Activated CD8-positive, alpha-beta T cell treated with anti-CD3 and anti-CD28 coated beads for 36 hours (primary cell): ENCODE measurements around the gene DUSP23. TPM values are rescaled to one million over a fixed set of nuclear protein-coding genes. Genes with fewer than 3 reads are reported as not detected.

Experiments
- ATAC-seq: fragments of 200-7000 bp; cut with Tn5 transposase; one replicate; pipeline ENCODE4 v1.10.0; 2021; ENCODE audit warnings: mild to moderate bottlenecking, moderate library complexity
- CTCF ChIA-PET: fragments of 350-600 bp; sonication (Branson Sonifier 250); formaldehyde crosslinking; loops from one replicate; lab custom pipeline; 2021; ENCODE audit warnings: antibody characterized with exemption; lab: Charles Lee
- POLR2A ChIA-PET: fragments of 350-600 bp; sonication (Branson Sonifier 250); formaldehyde crosslinking; loops from one replicate; lab custom pipeline; 2021; ENCODE audit warnings: antibody characterized with exemption; lab: Charles Lee
- DNase-seq: peaks from one replicate; pipeline ENCODE4 v3.0.0-alpha.2; 2020
- H3K27ac Mint-ChIP-seq: one replicate; pipeline ENCODE4 v1.8.0; 2021; ENCODE audit warnings: mild to moderate bottlenecking, mixed read lengths
- H3K27me3 Mint-ChIP-seq: one replicate; pipeline ENCODE4 v1.8.0; 2021; ENCODE audit warnings: mixed read lengths
- H3K36me3 Mint-ChIP-seq: one replicate; pipeline ENCODE4 v1.8.0; 2021; ENCODE audit warnings: low read depth, mixed read lengths
- H3K4me1 Mint-ChIP-seq: one replicate; pipeline ENCODE4 v1.8.0; 2021; ENCODE audit warnings: low read depth, mixed read lengths
- H3K4me3 Mint-ChIP-seq: one replicate; pipeline ENCODE4 v1.8.0; 2021; ENCODE audit warnings: mild to moderate bottlenecking, moderate library complexity, mixed read lengths
- H3K9me3 Mint-ChIP-seq: one replicate; pipeline ENCODE4 v1.8.0; 2021; ENCODE audit warnings: mixed read lengths
- intact Hi-C: fragments of 100-400 bp; cut with micrococcal nuclease; formaldehyde crosslinking; loops from one replicate; pipeline ENCODE4 v1.10.0; 2022
- total RNA-seq, 2 experiments: library from RNA; stranded (reverse); gene quantifications; one replicate each; pipeline ENCODE4 v1.2.3, GENCODE V29; 2021
- TF ChIP-seq, protein P1 (sequence below): fragments of 200-600 bp; IDR thresholded peaks from one replicate; pipeline ENCODE4 v1.8.0; 2022; ENCODE audit warnings: antibody characterized with exemption, mild to moderate bottlenecking

The DUSP23 gene
- total RNA-seq, 2 experiments from 2014 or later, result 27.2 TPM

DNA sequence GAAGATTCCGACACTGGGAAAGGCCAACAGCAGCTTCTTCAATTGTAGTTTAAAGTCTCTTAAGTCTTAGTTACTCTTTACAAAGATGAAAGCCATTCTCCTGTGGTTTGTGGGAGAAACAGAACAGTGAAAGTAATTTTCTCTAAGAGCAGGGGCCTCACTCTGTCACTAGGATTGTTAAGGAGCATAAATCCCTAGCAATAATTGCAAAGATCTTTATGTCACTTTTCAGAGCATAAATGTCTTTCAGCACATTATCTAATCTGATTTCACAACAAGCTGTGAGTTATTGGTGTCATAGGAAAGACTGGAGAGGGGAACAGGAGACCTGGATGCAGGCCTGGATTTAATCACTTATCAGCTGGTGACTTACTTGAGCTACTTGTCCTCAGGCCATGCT is 32.4 kb upstream of the DUSP23 start:
- H3K36me3 Mint-ChIP-seq, result no peaks in the 10 kb centered on the region
- H3K4me1 Mint-ChIP-seq, result no peaks in the 10 kb centered on the region
- no peak overlapping the region for H3K4me3 Mint-ChIP-seq
- intact Hi-C loops, result no loop called here
- no peak for DNase-seq
- CTCF ChIA-PET, result interaction anchor here (1.4 kb wide), 1 partner anchor 615 kb away, joined by 3 read pairs; no protein-coding TSS in a partner anchor
- POLR2A ChIA-PET, result no interaction called here
- no peaks in the 10 kb centered on the region for H3K9me3 Mint-ChIP-seq
- TF ChIP-seq, protein P1, sequence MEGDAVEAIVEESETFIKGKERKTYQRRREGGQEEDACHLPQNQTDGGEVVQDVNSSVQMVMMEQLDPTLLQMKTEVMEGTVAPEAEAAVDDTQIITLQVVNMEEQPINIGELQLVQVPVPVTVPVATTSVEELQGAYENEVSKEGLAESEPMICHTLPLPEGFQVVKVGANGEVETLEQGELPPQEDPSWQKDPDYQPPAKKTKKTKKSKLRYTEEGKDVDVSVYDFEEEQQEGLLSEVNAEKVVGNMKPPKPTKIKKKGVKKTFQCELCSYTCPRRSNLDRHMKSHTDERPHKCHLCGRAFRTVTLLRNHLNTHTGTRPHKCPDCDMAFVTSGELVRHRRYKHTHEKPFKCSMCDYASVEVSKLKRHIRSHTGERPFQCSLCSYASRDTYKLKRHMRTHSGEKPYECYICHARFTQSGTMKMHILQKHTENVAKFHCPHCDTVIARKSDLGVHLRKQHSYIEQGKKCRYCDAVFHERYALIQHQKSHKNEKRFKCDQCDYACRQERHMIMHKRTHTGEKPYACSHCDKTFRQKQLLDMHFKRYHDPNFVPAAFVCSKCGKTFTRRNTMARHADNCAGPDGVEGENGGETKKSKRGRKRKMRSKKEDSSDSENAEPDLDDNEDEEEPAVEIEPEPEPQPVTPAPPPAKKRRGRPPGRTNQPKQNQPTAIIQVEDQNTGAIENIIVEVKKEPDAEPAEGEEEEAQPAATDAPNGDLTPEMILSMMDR, result no peak
- peaks cover 9% of the 10 kb centered on the region for H3K27me3 Mint-ChIP-seq
- no peak overlapping the region for H3K27ac Mint-ChIP-seq
- no peak for ATAC-seq

DNA sequence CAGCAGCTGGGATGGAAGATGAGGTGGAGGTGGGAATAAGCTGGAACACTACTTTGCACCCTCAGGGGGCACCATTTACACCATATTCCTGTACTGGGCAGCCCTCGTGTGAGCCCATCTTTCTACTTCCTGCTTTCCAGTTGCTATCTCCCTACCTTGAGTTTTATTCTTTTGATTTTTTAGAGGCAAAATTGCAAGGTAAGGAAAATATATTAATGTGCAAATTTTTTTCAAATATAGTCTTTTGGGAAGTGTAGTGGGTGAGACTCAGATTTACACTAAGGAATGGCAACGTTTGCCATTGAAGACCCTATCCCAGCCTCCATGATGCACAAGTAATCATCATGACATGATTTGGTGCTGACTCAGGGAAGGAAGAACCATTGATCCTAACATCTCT is 31.1 kb upstream of the DUSP23 start:
- ChIA-PET POLR2A (no interaction called here), CTCF (no interaction called here)
- no peak overlapping the region for H3K4me3 Mint-ChIP-seq
- no peaks in the 10 kb centered on the region for H3K36me3 Mint-ChIP-seq
- H3K9me3 Mint-ChIP-seq, result no peaks in the 10 kb centered on the region
- no peak overlapping the region for H3K27ac Mint-ChIP-seq
- TF ChIP-seq, protein P1, result no peak
- no peak for DNase-seq
- H3K4me1 Mint-ChIP-seq, result no peaks in the 10 kb centered on the region
- H3K27me3 Mint-ChIP-seq, result peaks cover 3% of the 10 kb centered on the region
- intact Hi-C loops, result no loop called here
- ATAC-seq, result no peak

DNA sequence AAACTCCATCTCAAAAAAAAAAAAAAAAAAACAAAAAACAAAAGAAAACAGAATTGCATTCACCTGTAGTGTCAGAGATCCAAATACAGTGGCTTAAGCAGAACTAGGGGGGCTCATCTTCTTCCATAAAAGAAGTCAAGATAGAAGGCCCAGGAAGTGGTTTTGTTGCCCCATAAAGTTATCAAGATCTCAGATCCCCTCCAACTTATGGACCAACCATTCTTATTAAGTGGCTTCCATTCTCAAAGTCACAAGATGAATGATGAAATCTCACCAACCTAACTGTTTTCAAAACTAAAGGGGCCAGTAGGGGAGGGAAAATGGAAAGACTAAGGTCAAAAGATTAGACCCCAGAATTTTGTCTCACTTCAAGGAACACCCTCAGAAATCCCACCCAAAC is 30.1 kb upstream of the DUSP23 start:
- no peaks in the 10 kb centered on the region for H3K36me3 Mint-ChIP-seq
- ChIA-PET CTCF (no interaction called here), POLR2A (no interaction called here)
- ATAC-seq, result no peak
- DNase-seq, result no peak
- no peak overlapping the region for H3K27ac Mint-ChIP-seq
- no peaks in the 10 kb centered on the region for H3K4me1 Mint-ChIP-seq
- no peak overlapping the region for H3K4me3 Mint-ChIP-seq
- intact Hi-C loops, result no loop called here
- peaks cover 3% of the 10 kb centered on the region for H3K27me3 Mint-ChIP-seq
- TF ChIP-seq, protein P1, result no peak
- H3K9me3 Mint-ChIP-seq, result no peaks in the 10 kb centered on the region

DNA sequence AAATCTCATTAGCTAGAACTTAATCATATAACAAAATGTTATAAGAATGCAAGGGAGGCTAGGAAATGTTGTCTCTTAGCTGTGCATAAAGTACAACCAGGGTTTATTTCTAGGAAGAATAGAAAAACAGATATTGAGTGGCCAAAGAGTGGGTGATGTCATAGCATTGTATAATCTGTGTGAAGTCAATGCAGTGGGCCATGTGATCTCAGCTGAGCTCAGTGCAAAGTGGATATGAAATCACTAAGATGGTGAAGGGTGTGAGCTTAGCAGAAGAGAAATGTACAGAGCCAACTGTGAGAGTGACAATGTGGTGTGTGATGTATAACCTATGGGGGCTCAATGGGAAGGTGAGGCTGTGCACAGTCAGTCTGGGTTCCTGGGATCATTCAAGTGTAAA is 29.7 kb upstream of the DUSP23 start:
- CTCF ChIA-PET, result no interaction called here
- intact Hi-C loops, result no loop called here
- no peak for ATAC-seq
- TF ChIP-seq, protein P1, result no peak
- Mint-ChIP-seq H3K4me3 (no peak overlapping the region), H3K27ac (no peak overlapping the region), H3K4me1 (no peaks in the 10 kb centered on the region), H3K27me3 (peaks cover 3% of the 10 kb centered on the region), H3K36me3 (no peaks in the 10 kb centered on the region), H3K9me3 (no peaks in the 10 kb centered on the region)
- POLR2A ChIA-PET, result no interaction called here
- DNase-seq, result no peak

DNA sequence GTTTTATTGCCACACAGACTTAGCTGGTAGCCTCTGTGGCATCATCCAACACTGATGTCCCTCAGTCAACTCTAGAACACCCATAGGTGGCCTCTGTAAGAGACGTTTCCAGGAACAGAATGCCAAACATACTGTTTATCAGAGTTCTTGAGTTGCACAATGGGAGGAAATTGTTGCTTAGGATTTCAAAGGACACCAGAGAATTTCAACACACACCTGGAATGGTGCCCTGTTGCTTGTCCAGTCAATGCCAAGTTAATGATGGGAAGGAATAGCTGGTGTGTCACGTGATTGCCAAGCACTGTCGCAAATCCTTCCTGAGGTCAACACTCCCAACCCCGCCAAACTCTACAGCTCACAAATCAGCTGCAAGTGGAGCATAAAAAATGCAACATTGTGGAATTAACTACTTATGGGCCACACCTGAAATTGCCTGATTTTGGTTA is 28.6 kb upstream of the DUSP23 start:
- ATAC-seq (no peak), DNase-seq (no peak)
- CTCF ChIA-PET, result no interaction called here
- Mint-ChIP-seq H3K4me1 (no peaks in the 10 kb centered on the region), H3K36me3 (no peaks in the 10 kb centered on the region), H3K27ac (no peak overlapping the region), H3K4me3 (no peak overlapping the region), H3K27me3 (peaks cover 3% of the 10 kb centered on the region), H3K9me3 (no peaks in the 10 kb centered on the region)
- TF ChIP-seq, protein P1, result no peak
- intact Hi-C loops, result no loop called here
- POLR2A ChIA-PET, result no interaction called here
